Measurements from ENCODE around the gene SH3BP4.

Gene SH3BP4

DNA sequence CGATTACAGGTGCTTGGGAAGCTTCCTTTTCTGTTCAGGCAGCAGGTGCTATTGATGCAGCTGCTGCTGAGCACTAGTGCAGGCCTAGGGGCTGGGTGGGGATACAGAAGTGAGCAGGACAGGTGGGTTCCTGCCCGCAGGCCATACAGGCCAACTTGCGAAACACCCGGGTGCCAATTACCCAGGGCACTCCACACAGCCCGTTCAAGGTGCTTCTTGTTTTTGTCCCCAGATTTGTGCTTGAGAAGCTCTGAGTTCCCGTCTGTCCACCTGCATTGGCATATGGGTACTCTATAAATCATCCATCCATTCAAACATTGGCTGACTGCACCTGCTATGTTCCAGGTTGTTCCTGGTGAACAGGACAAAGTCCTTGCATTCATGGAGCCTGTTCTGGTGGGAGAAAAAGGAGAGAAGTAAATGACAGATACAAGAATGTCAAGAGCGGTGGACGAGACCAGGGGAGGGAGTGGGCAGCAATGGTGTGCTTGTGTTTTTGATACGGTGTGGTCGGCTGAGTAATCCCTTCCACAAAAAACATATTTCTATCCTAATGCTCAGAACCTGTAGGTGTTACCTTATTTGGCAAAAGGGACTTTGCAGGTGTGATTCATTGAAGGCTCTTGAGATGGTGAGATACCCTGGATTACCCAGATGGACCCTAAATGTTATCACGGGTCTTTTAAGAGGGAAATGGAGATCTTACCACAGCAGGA, 31.4 kb downstream of the SH3BP4 start:
- no peak for DNase-seq

DNA sequence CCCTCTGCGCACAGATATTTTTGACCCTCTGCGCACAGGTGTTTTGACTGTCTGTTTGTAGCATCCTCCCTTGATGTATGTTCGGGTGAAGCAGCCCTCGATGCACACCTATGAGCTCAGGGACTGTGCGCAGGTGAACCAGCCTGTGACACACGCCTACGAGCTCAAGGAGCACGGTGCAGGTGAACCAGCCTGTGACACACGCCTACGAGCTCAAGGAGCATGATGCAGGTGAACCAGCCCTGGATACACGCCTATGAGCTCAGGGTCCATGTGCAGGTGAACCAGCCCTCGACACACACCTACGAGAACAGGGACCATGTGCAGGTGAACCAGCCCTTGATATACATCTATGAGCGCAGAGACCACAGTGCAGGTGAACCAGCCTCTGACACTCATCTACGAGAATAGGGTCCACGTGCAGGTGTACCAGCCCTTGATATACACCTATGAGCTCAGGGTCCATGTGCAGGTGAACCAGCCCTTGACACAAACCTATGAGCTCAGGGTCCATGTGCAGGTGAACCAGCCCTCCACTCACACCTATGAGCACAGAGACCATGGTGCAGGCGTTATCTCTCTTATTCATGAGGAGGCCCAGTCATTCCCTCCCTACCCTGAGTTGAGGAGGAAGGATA, 33.9 kb downstream of the SH3BP4 start:
- DNase-seq = no peak

- no peak for DNase-seq
These were observed 34.6 kb downstream of the SH3BP4 start for GRCh38 chr2:234986390-234986789.

DNA sequence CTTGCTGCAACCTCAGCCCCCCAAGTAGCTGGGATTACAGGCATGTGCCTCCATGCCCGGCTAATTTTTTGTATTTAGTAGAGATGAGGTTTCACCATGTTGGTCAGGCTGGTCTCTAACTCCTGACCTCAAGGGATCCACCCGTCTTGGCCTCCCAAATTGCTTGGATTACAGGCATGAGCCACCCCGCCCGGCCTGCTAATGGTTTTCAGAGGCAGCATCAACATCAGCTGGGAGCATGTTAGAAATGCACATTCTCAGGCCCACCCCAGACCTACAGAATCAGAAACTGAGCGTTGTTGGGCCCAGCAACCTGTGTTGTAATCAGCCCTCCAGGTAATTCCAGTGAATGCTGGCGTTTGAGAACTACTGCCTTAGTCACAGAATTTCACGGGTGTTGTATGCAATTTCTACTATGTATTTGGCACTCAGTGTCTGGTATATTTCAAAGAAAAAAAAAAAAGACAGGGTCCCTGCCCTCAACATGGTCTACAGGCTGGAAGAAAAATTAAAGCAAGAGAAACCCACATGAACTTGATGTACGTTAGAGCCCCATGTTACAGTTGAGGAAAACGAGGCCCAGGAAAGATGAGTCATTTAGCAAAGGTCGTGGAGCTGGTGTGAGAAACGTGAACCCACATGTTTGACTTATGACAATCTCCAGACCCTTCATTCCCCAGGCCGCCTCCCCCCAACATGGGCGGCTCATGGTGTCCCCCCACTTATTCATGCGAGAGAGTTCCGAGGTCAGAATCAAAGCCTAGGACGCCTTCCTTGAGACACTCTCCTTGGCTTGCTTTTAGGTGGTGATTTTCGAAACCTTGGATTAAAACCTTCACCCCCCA, 35.3 kb downstream of the SH3BP4 start:
- DNase-seq = no peak

DNA sequence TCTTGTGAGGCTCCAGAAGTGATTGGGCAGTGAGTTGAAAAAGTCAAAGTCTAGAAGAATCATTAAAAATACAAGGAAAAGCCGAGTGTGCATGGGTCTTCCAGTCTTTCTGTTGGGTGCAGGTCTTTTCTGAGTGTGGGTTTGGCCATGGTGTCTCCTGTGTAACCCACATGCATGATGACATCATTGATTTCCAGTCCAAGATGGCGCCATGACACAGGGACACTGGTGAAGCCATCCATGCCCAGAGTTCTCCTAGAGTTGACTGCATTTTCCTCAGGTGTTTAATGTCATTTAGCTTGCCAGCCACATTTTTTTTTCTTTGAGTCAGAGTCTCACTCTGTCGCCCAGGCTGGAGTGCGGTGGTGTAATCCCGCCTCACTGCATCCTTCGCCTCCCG, 35.9 kb downstream of the SH3BP4 start:
- DNase-seq = no peak

DNA sequence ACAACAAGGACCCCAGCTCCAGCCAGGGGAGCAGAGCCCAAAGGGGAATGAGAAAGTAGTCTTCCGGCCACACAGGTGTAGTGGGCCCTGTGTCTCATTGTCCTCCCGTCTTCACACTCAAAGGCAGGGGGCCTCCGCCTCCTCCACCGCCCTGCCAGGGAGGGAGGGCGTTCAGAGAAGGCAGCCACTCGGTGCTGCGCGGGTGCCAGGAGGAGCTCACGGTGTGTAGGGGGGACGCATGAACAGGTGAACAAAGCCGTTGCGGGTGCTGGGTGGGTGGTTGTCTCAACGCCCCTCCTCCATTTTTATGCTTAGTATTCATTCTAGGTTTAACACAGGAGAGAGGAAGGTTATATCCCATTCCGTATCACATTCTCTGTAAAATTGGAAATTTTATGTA, 36.7 kb downstream of the SH3BP4 start:
- DNase-seq = no peak

GRCh38 chr2:234989183-234989701, 37.4 kb downstream of the SH3BP4 start:
- no peak for DNase-seq

DNA sequence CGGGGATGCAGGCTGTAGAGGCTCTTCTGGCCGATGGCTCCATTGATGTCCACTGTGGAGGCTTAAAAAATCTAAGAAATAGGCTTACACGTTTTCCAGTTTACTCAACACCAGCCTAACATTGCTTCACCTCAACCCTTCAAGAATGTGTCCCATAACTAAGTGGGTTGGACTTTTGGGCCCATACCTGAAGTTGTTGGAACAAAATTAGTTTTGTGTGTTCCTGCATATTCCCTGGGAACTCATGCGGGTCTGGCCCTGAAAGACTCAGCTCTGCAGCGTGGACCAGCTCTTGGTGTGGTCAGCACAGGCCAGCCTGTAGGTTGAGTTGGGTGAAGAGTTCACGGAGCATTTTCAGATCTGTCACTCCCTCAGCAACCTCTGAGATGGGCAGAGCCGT, 38.5 kb downstream of the SH3BP4 start:
- no peak for DNase-seq

DNA sequence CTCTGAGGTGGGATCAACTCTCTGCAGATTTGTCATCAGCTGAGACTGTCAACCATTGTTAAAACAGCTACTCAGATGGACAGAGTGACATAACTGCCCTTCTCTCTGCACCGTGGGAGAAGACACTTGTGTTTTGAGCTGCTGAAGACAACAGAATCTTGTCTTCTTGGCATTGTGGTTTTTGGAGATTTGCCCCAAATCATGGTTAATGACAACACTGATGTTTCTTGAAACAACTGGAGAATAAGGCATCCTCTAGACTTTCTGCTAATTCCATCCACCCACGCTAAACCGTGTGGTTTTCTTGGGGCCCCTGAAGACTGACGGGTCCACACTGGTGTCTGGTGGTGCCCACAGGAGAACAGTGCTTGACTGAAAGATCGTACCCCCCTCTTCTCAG, 39.5 kb downstream of the SH3BP4 start:
- no peak for DNase-seq

DNA sequence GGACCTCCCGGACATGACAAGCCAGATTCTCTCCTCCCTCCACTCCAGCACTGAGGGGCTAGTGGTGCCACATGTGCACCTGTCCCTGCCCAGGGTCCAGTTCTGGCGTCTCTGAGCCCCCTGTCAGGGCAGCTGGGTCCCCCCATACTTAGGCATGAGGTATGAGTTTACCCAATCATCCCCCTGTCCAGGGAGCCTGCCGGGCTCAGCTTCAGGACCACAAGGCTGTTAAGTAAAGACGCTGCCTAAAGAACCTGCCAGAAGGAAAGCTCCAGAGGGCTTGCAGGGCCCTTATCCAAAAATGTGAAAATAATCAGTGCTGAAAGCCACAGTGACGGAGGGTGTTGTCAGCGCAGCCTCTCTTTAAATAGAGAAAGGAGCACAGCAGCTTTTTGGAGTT, 40.0 kb downstream of the SH3BP4 start:
- no peak for DNase-seq

GRCh38 chr2:234992196-234992595, 40.4 kb downstream of the SH3BP4 start:
- no peak for DNase-seq

DNA sequence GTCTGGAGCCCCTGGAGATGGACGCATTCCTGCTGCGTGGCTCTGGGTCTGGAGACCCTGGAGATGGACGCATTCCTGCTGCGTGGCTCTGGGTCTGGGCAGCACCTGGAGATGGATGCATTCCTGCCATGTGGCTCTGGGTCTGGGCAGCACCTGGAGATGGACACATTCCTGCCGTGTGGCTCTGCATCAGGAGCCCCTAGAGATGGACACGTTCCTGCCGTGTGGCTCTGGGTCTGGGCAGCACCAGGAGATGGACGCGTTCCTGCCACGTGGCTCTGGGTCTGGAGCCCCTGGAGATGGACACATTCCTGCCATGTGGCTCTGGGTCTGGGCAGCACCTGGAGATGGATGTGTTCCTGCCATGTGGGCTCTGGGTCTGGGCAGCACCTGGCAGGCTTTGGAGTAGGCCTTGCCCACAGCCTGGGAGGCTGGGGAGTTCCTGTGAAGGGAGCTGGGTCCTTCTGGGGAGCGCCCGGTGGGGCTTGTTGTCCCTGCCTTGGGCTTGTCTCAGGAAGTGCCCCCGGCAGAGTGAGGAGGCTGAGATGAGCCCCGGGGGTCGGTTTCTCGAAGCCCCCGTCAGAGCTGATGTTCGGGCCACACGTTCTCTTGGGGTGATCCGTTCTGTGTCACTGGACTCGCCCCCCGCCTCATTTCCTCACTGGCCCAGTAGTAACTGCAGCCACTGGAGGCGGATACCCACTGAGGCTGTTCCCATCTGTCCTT, 41.0 kb downstream of the SH3BP4 start:
- no peak for DNase-seq

GRCh38 chr2:234993541-234993981, 41.7 kb downstream of the SH3BP4 start:
- no peak for DNase-seq

GRCh38 chr2:234994438-234995321, 42.9 kb downstream of the SH3BP4 start:
- DNase-seq = no peak

DNA sequence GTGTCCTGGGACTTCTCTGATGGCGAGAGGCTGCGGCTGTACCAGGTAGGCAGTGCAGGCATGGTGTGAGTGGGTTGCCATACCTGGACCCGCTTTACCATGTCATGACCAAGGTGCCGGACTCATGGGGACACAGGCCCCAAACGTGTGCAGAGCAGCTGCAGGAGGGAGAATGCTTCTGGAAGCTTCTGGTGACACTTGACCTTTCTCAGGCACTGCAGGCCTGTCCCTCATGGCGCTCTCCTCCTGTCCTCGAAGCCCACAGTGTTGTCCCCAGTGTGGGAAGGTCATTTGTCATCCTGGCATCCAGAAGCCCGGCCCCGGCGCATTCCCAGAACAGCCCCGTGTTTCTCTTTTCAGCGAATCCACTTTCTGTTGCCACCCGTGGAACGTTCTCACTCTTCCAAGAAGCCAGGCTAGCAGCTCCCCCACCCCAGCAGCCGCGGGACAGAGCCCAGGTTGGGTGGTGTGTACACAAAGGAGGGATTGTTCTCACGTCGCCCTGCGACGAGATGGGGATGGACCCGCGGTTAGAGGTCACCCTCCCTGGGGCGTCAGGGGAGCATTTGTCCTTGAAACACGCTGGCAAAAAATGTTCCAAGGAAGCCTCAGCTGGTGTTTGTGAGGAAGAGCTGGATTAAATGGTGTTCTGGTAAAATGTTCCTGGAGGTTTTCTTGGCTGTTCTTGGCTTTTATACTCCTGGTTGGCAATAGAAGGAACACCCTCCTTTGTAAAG, 43.7 kb downstream of the SH3BP4 start:
- no peak for DNase-seq

- DNase-seq = no peak
These were observed 44.5 kb downstream of the SH3BP4 start for GRCh38 chr2:234996069-234996940.

DNA sequence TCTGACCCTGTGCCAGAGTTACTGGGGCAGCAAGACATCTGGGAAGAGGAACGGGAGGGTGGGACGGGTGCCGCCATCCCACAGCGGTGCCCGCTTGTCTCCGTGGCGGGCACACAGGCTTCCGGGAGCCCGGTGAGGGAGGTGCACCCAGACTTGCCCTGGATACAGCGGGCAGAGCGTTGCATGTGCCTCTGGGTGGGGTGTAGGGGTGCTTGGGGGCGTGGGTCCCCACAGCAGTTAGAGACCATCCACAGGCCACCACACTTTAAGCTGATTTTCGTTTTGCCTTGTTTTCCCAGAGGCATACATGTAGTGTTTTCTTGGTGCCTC, 45.1 kb downstream of the SH3BP4 start:
- no peak for DNase-seq

DNA sequence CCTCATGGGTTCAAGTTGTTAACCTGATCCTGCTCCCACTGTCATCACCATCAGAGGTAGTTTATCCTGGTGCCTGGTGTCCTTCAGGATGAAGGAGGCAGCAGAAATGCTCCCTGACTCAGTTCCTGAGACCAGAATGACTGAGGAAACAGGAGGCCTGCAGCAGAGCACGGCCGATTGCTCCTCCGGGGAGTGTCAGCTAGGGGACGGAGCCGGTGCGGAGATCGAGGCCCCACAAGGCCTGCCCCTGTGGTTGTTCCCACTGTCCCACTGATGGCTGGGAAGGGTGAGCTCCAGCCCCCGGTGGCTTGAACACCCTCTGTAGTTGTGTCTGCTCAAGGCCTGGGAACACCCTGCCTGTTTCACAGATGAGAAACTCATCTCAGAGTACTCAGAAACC, 45.6 kb downstream of the SH3BP4 start:
- no peak for DNase-seq

DNA sequence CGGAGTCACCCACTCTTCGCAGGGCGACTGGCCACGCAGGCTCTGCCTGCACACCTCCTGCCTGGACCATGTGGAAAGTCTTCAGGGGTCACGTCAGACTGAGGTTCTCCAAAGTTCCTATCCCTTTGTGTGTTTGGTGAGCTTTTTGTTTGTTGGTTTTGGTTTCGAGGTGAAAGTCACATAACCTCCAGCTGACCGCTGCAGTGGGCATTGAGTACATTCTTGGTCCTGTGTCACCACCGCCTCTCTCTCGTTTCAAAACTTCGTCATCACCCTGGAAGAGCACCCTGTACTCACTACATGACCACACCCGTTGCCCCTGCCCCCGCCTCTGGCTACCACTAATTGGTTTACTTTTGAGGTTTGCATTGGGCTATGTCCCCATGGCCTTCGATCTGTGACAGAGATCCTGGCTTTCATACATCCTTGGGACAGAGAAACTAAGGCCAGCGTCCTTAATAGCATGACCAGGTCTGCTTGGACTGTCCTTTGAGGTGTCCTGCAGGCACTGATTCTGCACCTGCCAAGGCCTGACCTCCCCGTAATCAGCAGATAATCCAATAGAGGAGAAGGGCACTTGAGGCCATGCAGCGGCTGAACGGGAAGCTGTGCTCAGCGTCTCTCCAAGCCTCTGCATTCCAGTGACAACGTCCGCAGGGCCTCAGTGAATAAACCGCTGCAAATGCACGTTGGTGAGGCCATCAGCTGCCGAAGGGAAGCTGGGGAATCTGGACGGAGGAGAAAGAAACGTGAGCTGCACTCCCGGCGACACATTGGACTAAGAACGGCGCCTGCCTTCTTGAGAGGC, 46.8 kb downstream of the SH3BP4 start:
- no peak for DNase-seq
